ENCODE results near the gene CSMD2.

CSMD2 gene

GRCh38 chr1:33972676-33973395 lies 192.2 kb downstream of the CSMD2 start:
- no peaks in the 10 kb centered on the region for H3K9me3 Mint-ChIP-seq
- DNase-seq (ENCODE audit: low spot score in 2 of 2) (no peak), ATAC-seq (ENCODE audit: low read depth) (no peak)
- H3K36me3 Mint-ChIP-seq = no peaks in the 10 kb centered on the region
- no peak overlapping the region for H3K27ac Mint-ChIP-seq
- peaks cover 10% of the 10 kb centered on the region for H3K27me3 Mint-ChIP-seq
- H3K4me1 Mint-ChIP-seq = no peaks in the 10 kb centered on the region
- H3K4me3 Mint-ChIP-seq = no peak overlapping the region

GRCh38 chr1:33971913-33972312 lies 193.1 kb downstream of the CSMD2 start:
- Mint-ChIP-seq H3K4me1 (no peaks in the 10 kb centered on the region), H3K36me3 (no peaks in the 10 kb centered on the region), H3K27me3 (peaks cover 10% of the 10 kb centered on the region), H3K27ac (no peak overlapping the region), H3K9me3 (no peaks in the 10 kb centered on the region), H3K4me3 (no peak overlapping the region)
- DNase-seq (ENCODE audit: low spot score in 2 of 2) = no peak
- ATAC-seq (ENCODE audit: low read depth) = no peak

GRCh38 chr1:33971018-33971710 lies 193.9 kb downstream of the CSMD2 start:
- no peaks in the 10 kb centered on the region for H3K4me1 Mint-ChIP-seq
- DNase-seq (ENCODE audit: low spot score in 2 of 2) (no peak), ATAC-seq (ENCODE audit: low read depth) (no peak)
- H3K27ac Mint-ChIP-seq = no peak overlapping the region
- no peaks in the 10 kb centered on the region for H3K9me3 Mint-ChIP-seq
- no peak overlapping the region for H3K4me3 Mint-ChIP-seq
- no peaks in the 10 kb centered on the region for H3K36me3 Mint-ChIP-seq
- peaks cover 6% of the 10 kb centered on the region for H3K27me3 Mint-ChIP-seq

- Mint-ChIP-seq H3K9me3 (no peaks in the 10 kb centered on the region), H3K27me3 (peaks cover 4% of the 10 kb centered on the region), H3K36me3 (no peaks in the 10 kb centered on the region), H3K27ac (no peak overlapping the region), H3K4me3 (no peak overlapping the region), H3K4me1 (no peaks in the 10 kb centered on the region)
- ATAC-seq (ENCODE audit: low read depth) = no peak
- DNase-seq (ENCODE audit: low spot score in 2 of 2) = no peak
Measured at GRCh38 chr1:33970148-33970825, 194.7 kb downstream of the CSMD2 start.

- Mint-ChIP-seq H3K9me3 (peaks cover 2% of the 10 kb centered on the region), H3K36me3 (no peaks in the 10 kb centered on the region), H3K4me1 (no peaks in the 10 kb centered on the region), H3K27ac (no peak overlapping the region), H3K4me3 (no peak overlapping the region), H3K27me3 (peaks cover 10% of the 10 kb centered on the region)
- DNase-seq (ENCODE audit: low spot score in 2 of 2) (no peak), ATAC-seq (ENCODE audit: low read depth) (no peak)
Measured at GRCh38 chr1:33966346-33967141, 198.5 kb downstream of the CSMD2 start.

- ATAC-seq (ENCODE audit: low read depth) = no peak
- H3K4me1 Mint-ChIP-seq = no peaks in the 10 kb centered on the region
Measured at GRCh38 chr1:33965086-33965485, 199.9 kb downstream of the CSMD2 start.

GRCh38 chr1:33962061-33962460 lies 203.0 kb downstream of the CSMD2 start:
- Mint-ChIP-seq H3K9me3 (peaks cover 2% of the 10 kb centered on the region), H3K27ac (no peak overlapping the region), H3K4me1 (no peaks in the 10 kb centered on the region), H3K36me3 (no peaks in the 10 kb centered on the region), H3K27me3 (peaks cover 8% of the 10 kb centered on the region), H3K4me3 (no peak overlapping the region)
- DNase-seq (ENCODE audit: low spot score in 2 of 2) (no peak), ATAC-seq (ENCODE audit: low read depth) (no peak)

More at GRCh38 chr1:33965086-33965485, 199.9 kb downstream of the CSMD2 start:
- no peak overlapping the region for H3K4me3 Mint-ChIP-seq
- no peaks in the 10 kb centered on the region for H3K36me3 Mint-ChIP-seq
- H3K27ac Mint-ChIP-seq = no peak overlapping the region
- peaks cover 2% of the 10 kb centered on the region for H3K9me3 Mint-ChIP-seq
- H3K27me3 Mint-ChIP-seq = peaks cover 8% of the 10 kb centered on the region
- no peak for DNase-seq (ENCODE audit: low spot score in 2 of 2)

GRCh38 chr1:33960188-33960895 lies 204.7 kb downstream of the CSMD2 start:
- Mint-ChIP-seq H3K9me3 (peaks cover 2% of the 10 kb centered on the region), H3K27ac (no peak overlapping the region), H3K4me3 (no peak overlapping the region), H3K4me1 (no peaks in the 10 kb centered on the region), H3K36me3 (no peaks in the 10 kb centered on the region), H3K27me3 (peaks cover 8% of the 10 kb centered on the region)
- DNase-seq (ENCODE audit: low spot score in 2 of 2) (no peak), ATAC-seq (ENCODE audit: low read depth) (no peak)

- no peak overlapping the region for H3K4me3 Mint-ChIP-seq
- H3K9me3 Mint-ChIP-seq = no peaks in the 10 kb centered on the region
- no peaks in the 10 kb centered on the region for H3K36me3 Mint-ChIP-seq
- DNase-seq (ENCODE audit: low spot score in 2 of 2) = no peak
- no peak overlapping the region for H3K27ac Mint-ChIP-seq
- ATAC-seq (ENCODE audit: low read depth) = no peak
- peaks cover 6% of the 10 kb centered on the region for H3K27me3 Mint-ChIP-seq
- H3K4me1 Mint-ChIP-seq = no peaks in the 10 kb centered on the region
Measured at GRCh38 chr1:33957854-33958253, 207.2 kb downstream of the CSMD2 start.

GRCh38 chr1:33955096-33955495 lies 209.9 kb downstream of the CSMD2 start:
- Mint-ChIP-seq H3K27me3 (no peaks in the 10 kb centered on the region), H3K36me3 (no peaks in the 10 kb centered on the region), H3K27ac (no peak overlapping the region), H3K9me3 (no peaks in the 10 kb centered on the region), H3K4me3 (no peak overlapping the region), H3K4me1 (no peaks in the 10 kb centered on the region)
- DNase-seq (ENCODE audit: low spot score in 2 of 2) = no peak
- ATAC-seq (ENCODE audit: low read depth) = no peak

- H3K27me3 Mint-ChIP-seq = no peaks in the 10 kb centered on the region
- no peak for DNase-seq (ENCODE audit: low spot score in 2 of 2)
- H3K9me3 Mint-ChIP-seq = no peaks in the 10 kb centered on the region
- no peaks in the 10 kb centered on the region for H3K4me1 Mint-ChIP-seq
- no peaks in the 10 kb centered on the region for H3K36me3 Mint-ChIP-seq
- no peak for ATAC-seq (ENCODE audit: low read depth)
- no peak overlapping the region for H3K4me3 Mint-ChIP-seq
- no peak overlapping the region for H3K27ac Mint-ChIP-seq
Measured at GRCh38 chr1:33949570-33949969, 215.5 kb downstream of the CSMD2 start.

GRCh38 chr1:33948291-33948690 lies 216.7 kb downstream of the CSMD2 start:
- DNase-seq (ENCODE audit: low spot score in 2 of 2) (no peak), ATAC-seq (ENCODE audit: low read depth) (no peak)
- no peaks in the 10 kb centered on the region for H3K9me3 Mint-ChIP-seq
- H3K4me1 Mint-ChIP-seq = no peaks in the 10 kb centered on the region
- H3K4me3 Mint-ChIP-seq = no peak overlapping the region
- no peaks in the 10 kb centered on the region for H3K36me3 Mint-ChIP-seq
- no peak overlapping the region for H3K27ac Mint-ChIP-seq
- H3K27me3 Mint-ChIP-seq = no peaks in the 10 kb centered on the region

- H3K36me3 Mint-ChIP-seq = no peaks in the 10 kb centered on the region
- no peaks in the 10 kb centered on the region for H3K4me1 Mint-ChIP-seq
- no peaks in the 10 kb centered on the region for H3K27me3 Mint-ChIP-seq
- H3K4me3 Mint-ChIP-seq = no peak overlapping the region
- DNase-seq (ENCODE audit: low spot score in 2 of 2) = no peak
- H3K9me3 Mint-ChIP-seq = no peaks in the 10 kb centered on the region
- no peak for ATAC-seq (ENCODE audit: low read depth)
- no peak overlapping the region for H3K27ac Mint-ChIP-seq
Measured at GRCh38 chr1:33946836-33947235, 218.2 kb downstream of the CSMD2 start.

All from memory B cell (primary cell).